ENCODE data around the gene KDELR3.

KDELR3 gene

GRCh38 chr22:38494939-38495338 lies 27.0 kb downstream of the KDELR3 start:
- Histone ChIP-seq H3K27ac (ENCODE audit: low read length) (no peak overlapping the region), H3K4me1 (ENCODE audit: control insufficient read depth, insufficient read depth, low read length) (no peaks in the 10 kb centered on the region), H3K36me3 (ENCODE audit: control insufficient read depth, insufficient read depth, low read length) (peaks cover 42% of the 10 kb centered on the region), H3K27me3 (ENCODE audit: control insufficient read depth, insufficient read depth, low read length) (no peaks in the 10 kb centered on the region), H3K4me3 (ENCODE audit: low read length) (no peak overlapping the region), H3K9me3 (ENCODE audit: control insufficient read depth, insufficient read depth, low read length) (no peaks in the 10 kb centered on the region)
- DNase-seq (ENCODE audit: low read depth, low spot score), result no peak
- no CpG with 5 or more reads among the region's 12 CpGs for WGBS (ENCODE audit: insufficient coverage, insufficient read length)

- H3K27me3 ChIP-seq (ENCODE audit: control insufficient read depth, insufficient read depth, low read length), result no peaks in the 10 kb centered on the region
- no peaks in the 10 kb centered on the region for H3K9me3 ChIP-seq (ENCODE audit: control insufficient read depth, insufficient read depth, low read length)
- DNase-seq (ENCODE audit: low read depth, low spot score), result no peak
- H3K27ac ChIP-seq (ENCODE audit: low read length), result no peak overlapping the region
- H3K4me1 ChIP-seq (ENCODE audit: control insufficient read depth, insufficient read depth, low read length), result no peaks in the 10 kb centered on the region
- H3K4me3 ChIP-seq (ENCODE audit: low read length), result no peak overlapping the region
- H3K36me3 ChIP-seq (ENCODE audit: control insufficient read depth, insufficient read depth, low read length), result peaks cover 38% of the 10 kb centered on the region
- WGBS (ENCODE audit: insufficient coverage, insufficient read length), result no CpG with 5 or more reads among the region's 3 CpGs
Measured at GRCh38 chr22:38497869-38498268, 30.0 kb downstream of the KDELR3 start.

DNA sequence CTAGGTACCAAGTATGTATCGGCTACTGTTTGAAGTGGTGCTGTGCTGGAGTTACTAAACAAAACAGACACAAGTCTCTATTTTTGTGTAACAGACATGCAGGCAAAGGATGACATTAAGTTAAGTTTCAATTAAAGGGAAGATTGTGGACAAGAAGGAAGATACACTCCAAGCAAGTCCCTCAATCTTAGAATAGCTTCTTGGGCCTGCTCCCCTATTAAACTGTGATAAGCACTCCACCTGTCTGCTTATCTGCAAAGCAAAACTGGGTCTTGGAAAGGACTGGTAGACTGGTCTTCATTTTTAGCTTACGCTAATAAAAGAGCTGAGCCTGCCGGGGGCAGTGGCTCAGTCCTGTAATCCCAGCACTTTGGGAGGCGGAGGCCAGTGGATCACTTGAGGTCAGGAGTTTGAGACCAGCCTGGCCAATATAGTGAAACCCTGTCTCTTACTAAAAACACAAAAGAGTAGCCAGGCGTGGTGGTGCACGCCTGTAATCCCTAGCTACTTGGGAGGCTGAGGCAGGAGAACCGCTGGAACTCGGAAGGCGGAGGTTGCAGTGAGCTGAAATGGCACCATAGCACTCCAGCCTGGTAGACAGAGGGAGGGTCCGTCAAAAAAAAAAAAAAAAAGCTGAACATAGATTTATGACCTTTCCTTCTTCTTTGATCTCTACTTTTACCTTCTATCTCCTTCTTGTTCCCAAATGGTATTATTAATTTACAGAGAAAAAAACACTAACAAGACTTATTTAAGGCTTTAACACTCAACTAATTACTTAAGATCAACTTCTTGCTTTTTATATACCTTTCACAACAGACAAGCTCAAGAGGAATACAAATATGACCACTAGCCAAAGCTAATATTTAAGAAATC lies 34.1 kb downstream of the KDELR3 start:
- Histone ChIP-seq H3K4me1 (ENCODE audit: control insufficient read depth, insufficient read depth, low read length) (no peaks in the 10 kb centered on the region; the same call in 1 of the 2 replicates), H3K4me3 (ENCODE audit: low read length) (no peak overlapping the region), H3K27me3 (ENCODE audit: control insufficient read depth, insufficient read depth, low read length) (no peaks in the 10 kb centered on the region), H3K36me3 (ENCODE audit: control insufficient read depth, insufficient read depth, low read length) (peaks cover 12% of the 10 kb centered on the region), H3K27ac (ENCODE audit: low read length) (no peak overlapping the region), H3K9me3 (ENCODE audit: control insufficient read depth, insufficient read depth, low read length) (no peaks in the 10 kb centered on the region)
- no peak for DNase-seq (ENCODE audit: low read depth, low spot score)
- no CpG with 5 or more reads among the region's 10 CpGs for WGBS (ENCODE audit: insufficient coverage, insufficient read length)

- Histone ChIP-seq H3K27me3 (ENCODE audit: control insufficient read depth, insufficient read depth, low read length) (no peaks in the 10 kb centered on the region), H3K27ac (ENCODE audit: low read length) (no peak overlapping the region), H3K4me1 (ENCODE audit: control insufficient read depth, insufficient read depth, low read length) (no peaks in the 10 kb centered on the region; the same call in 1 of the 2 replicates), H3K36me3 (ENCODE audit: control insufficient read depth, insufficient read depth, low read length) (peaks cover 12% of the 10 kb centered on the region; the same call in 1 of the 2 replicates), H3K9me3 (ENCODE audit: control insufficient read depth, insufficient read depth, low read length) (no peaks in the 10 kb centered on the region), H3K4me3 (ENCODE audit: low read length) (no peak overlapping the region)
- DNase-seq (ENCODE audit: low read depth, low spot score), result no peak
- no CpG with 5 or more reads among the region's 4 CpGs for WGBS (ENCODE audit: insufficient coverage, insufficient read length)
Measured at GRCh38 chr22:38503021-38503420, 35.1 kb downstream of the KDELR3 start.

DNA sequence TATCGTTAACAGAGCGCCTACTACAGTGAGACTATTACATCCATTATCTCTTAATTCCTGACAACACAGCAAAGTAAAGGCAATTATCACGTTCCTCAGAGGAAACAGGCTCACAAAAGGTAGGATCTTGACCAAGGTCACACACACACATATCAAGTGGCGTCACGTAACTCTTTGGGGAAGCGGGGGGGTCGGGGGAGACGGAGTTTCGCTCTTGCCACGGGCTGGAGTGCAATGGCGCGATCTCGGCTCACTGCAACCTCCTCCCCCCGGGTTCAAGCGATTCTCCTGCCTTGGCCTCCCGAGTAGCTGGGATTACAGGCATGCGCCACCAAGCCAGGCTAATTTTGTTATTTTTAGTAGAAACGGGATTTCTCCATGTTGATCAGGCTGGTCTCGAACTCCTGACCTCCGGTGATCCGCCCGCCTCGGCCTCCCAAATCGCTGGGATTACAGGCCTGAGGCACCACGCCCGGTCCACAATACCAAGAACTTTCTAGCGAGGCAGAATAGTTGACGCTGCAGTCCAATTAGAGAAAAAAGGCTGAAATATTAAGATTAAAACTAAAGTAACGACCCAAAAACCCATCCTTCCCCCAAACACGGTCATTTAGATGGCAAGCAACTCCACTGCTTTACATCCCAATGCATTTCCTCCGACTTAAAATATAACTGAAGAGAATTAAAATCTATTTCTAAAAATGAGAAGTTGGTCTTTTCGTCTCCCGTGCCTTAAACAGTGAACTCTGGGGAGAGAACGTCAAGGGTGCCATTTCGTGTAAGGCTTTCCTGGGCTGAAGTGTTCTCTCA lies 37.0 kb downstream of the KDELR3 start:
- Histone ChIP-seq H3K4me3 (ENCODE audit: low read length) (peak overlapping the region; percentile 78), H3K27ac (ENCODE audit: low read length) (no peak overlapping the region), H3K9me3 (ENCODE audit: control insufficient read depth, insufficient read depth, low read length) (no peaks in the 10 kb centered on the region), H3K36me3 (ENCODE audit: control insufficient read depth, insufficient read depth, low read length) (peaks cover 2% of the 10 kb centered on the region; the same call in 1 of the 2 replicates), H3K4me1 (ENCODE audit: control insufficient read depth, insufficient read depth, low read length) (no peaks in the 10 kb centered on the region; the same call in 1 of the 2 replicates), H3K27me3 (ENCODE audit: control insufficient read depth, insufficient read depth, low read length) (no peaks in the 10 kb centered on the region)
- WGBS (ENCODE audit: insufficient coverage, insufficient read length), result no CpG with 5 or more reads among the region's 35 CpGs
- no peak for DNase-seq (ENCODE audit: low read depth, low spot score)

GRCh38 chr22:38505541-38506117 lies 37.7 kb downstream of the KDELR3 start:
- Histone ChIP-seq H3K9me3 (ENCODE audit: control insufficient read depth, insufficient read depth, low read length) (no peaks in the 10 kb centered on the region), H3K4me1 (ENCODE audit: control insufficient read depth, insufficient read depth, low read length) (no peaks in the 10 kb centered on the region; the same call in 1 of the 2 replicates), H3K36me3 (ENCODE audit: control insufficient read depth, insufficient read depth, low read length) (peaks cover 2% of the 10 kb centered on the region; the same call in 1 of the 2 replicates), H3K4me3 (ENCODE audit: low read length) (peak overlapping the region; percentile 78), H3K27ac (ENCODE audit: low read length) (no peak overlapping the region), H3K27me3 (ENCODE audit: control insufficient read depth, insufficient read depth, low read length) (no peaks in the 10 kb centered on the region)
- WGBS (ENCODE audit: insufficient coverage, insufficient read length), result no CpG with 5 or more reads among the region's 69 CpGs
- DNase-seq (ENCODE audit: low read depth, low spot score), result no peak

- H3K9me3 ChIP-seq (ENCODE audit: control insufficient read depth, insufficient read depth, low read length), result no peaks in the 10 kb centered on the region
- no CpG with 5 or more reads among the region's 83 CpGs for WGBS (ENCODE audit: insufficient coverage, insufficient read length)
- peak within 1 kb of the TSS; percentile 78 for H3K4me3 ChIP-seq (ENCODE audit: low read length)
- H3K27ac ChIP-seq (ENCODE audit: low read length), result no peak within 1 kb of the TSS
- H3K36me3 ChIP-seq (ENCODE audit: control insufficient read depth, insufficient read depth, low read length), result peaks cover 2% of the 10 kb centered on the region; the same call in 1 of the 2 replicates
- H3K27me3 ChIP-seq (ENCODE audit: control insufficient read depth, insufficient read depth, low read length), result no peaks in the 10 kb centered on the region
- peak; percentile 91 for DNase-seq (ENCODE audit: low read depth, low spot score)
- no peaks in the 10 kb centered on the region; the same call in 1 of the 2 replicates for H3K4me1 ChIP-seq (ENCODE audit: control insufficient read depth, insufficient read depth, low read length)
Measured at GRCh38 chr22:38506118-38506962, 38.4 kb downstream of the KDELR3 start, which contains the start of gene DDX17. Gene DDX17 (minus strand): TSS chr22:38506311.

- no peaks in the 10 kb centered on the region for H3K27me3 ChIP-seq (ENCODE audit: control insufficient read depth, insufficient read depth, low read length)
Measured at GRCh38 chr22:38510416-38510970, 42.6 kb downstream of the KDELR3 start.

GRCh38 chr22:38513063-38513462 lies 45.2 kb downstream of the KDELR3 start:
- H3K9me3 ChIP-seq (ENCODE audit: control insufficient read depth, insufficient read depth, low read length), result no peaks in the 10 kb centered on the region
- peak; percentile 54 for DNase-seq (ENCODE audit: low read depth, low spot score)
- H3K27me3 ChIP-seq (ENCODE audit: control insufficient read depth, insufficient read depth, low read length), result no peaks in the 10 kb centered on the region
- no peaks in the 10 kb centered on the region for H3K36me3 ChIP-seq (ENCODE audit: control insufficient read depth, insufficient read depth, low read length)
- no peaks in the 10 kb centered on the region for H3K4me1 ChIP-seq (ENCODE audit: control insufficient read depth, insufficient read depth, low read length)
- no CpG with 5 or more reads among the region's 1 CpG for WGBS (ENCODE audit: insufficient coverage, insufficient read length)
- H3K27ac ChIP-seq (ENCODE audit: low read length), result no peak overlapping the region
- H3K4me3 ChIP-seq (ENCODE audit: low read length), result no peak overlapping the region

More at GRCh38 chr22:38510416-38510970, 42.6 kb downstream of the KDELR3 start:
- Histone ChIP-seq H3K4me3 (ENCODE audit: low read length) (no peak overlapping the region), H3K27ac (ENCODE audit: low read length) (no peak overlapping the region), H3K9me3 (ENCODE audit: control insufficient read depth, insufficient read depth, low read length) (no peaks in the 10 kb centered on the region), H3K36me3 (ENCODE audit: control insufficient read depth, insufficient read depth, low read length) (no peaks in the 10 kb centered on the region), H3K4me1 (ENCODE audit: control insufficient read depth, insufficient read depth, low read length) (no peaks in the 10 kb centered on the region; the same call in 1 of the 2 replicates)
- no CpG with 5 or more reads among the region's 5 CpGs for WGBS (ENCODE audit: insufficient coverage, insufficient read length)
- no peak for DNase-seq (ENCODE audit: low read depth, low spot score)
